HG02678 (cell line): Measurements from ENCODE around the gene CNIH2.

ENCODE experiments used
- ATAC-seq: cut with Tn5 transposase; IDR thresholded peaks from one replicate; pipeline ENCODE4 v1.9.1; 2021; ENCODE audit warnings: mild to moderate bottlenecking, moderate library complexity; ENCODE audit not compliant: unreplicated experiment

Gene CNIH2

DNA sequence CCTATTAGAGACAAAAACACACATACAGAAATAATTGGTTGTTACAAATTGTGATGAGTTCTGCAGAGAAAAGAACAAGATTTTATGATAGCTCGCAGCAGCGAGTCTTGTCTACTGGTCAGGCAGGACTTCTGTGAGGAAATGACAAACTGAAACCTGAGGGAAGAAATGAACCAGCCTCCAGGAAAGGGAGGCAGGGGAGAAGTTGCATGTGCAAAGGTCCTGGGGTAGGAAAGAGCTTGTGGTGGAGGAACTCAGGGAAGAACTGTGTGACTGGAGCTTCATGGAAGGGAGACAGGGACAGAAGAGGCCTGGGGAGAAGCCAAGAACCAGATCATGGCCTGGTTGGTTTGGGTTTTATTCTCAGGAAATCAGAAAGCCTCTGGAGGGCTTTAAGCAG lies 18.8 kb upstream of the CNIH2 start:
- no peak for ATAC-seq

DNA sequence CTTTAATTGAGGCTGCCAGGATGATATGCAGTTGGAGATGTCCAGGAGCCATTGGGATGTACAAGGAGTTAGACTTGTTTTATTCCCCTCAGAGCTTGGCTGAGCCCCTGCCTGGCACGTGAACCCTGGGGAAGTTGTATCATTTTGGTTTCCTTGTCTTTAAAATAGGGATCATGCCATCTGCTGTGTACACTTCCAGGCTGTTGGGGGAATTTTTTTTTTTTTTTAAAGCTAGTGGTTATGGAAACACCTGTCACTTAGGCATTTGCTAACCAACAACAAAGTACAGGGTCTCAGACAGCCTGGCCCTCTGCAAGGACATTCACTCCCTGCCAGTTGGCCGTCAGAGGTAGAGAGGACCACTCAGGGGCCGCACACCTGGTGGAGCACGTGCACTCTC lies 18.0 kb upstream of the CNIH2 start:
- ATAC-seq = no peak

DNA sequence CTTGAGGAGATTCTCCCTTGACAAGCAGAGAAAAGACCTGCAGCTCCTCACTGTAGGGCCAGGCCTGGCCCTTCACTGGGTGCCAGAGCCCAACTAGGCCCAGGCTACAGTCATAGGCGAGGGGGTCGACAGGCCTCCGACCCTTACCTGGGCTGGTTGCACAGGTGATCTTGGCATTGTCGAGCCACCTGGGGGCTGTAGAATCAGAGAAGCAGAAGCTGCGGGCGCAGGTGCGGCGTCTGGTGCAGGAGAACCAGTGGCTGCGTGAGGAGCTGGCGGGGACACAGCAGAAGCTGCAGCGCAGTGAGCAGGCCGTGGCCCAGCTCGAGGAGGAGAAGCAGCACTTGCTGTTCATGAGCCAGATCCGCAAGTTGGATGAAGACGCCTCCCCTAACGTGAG lies 16.4 kb upstream of the CNIH2 start:
- ATAC-seq = no peak

DNA sequence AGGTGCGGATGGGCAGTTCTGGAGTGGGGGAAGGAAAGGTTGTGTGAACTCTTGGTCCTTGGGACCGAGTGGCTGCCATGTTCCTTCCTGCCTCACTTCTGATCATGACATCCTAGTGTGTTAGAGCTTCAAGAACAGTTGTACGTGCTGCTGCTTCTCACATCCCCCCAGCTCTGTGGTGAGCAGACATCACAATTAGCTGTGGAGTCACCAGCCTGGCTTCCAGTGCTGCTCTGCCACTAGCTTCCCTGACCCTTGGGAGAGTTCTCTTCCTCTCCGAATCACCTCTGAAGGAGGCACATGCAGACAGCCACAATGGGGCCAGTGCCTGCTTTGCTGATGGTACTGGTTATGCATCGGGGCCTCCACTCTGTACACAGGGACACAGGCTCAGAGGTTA lies 15.8 kb upstream of the CNIH2 start:
- no peak for ATAC-seq

DNA sequence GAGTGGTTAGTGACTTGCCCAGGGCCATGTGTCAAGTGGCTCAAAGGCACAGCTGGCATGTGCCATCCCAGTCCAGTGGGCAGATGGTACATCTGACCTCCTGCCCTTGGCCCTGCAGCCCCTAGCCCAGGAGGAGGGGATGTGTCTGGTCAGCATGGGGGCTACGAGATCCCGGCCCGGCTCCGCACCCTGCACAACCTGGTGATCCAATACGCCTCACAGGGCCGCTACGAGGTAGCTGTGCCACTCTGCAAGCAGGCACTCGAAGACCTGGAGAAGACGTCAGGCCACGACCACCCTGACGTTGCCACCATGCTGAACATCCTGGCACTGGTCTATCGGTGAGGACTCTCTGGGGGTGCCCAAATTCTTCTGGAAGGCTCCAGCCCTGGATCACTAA lies 15.3 kb upstream of the CNIH2 start:
- no peak for ATAC-seq

DNA sequence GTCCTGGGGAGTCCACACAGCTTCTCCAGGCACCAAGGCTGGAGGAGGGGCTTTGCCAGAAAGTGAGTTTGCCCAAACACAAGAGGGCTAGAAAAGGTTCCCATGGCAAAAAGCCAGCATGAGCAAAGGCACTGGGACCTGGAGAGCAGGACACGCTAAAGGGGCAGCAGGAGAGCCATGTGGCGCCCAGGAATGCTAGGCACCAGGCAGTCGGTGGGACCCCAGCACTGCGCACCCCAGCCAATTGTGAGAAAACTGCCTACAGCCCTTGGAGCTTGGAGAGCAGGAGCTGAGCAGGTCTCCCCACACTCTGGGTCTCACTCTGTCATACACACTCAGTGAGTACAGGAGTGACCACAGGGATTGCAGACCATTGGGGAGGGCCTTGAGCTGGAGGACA lies 14.7 kb upstream of the CNIH2 start:
- no peak for ATAC-seq

DNA sequence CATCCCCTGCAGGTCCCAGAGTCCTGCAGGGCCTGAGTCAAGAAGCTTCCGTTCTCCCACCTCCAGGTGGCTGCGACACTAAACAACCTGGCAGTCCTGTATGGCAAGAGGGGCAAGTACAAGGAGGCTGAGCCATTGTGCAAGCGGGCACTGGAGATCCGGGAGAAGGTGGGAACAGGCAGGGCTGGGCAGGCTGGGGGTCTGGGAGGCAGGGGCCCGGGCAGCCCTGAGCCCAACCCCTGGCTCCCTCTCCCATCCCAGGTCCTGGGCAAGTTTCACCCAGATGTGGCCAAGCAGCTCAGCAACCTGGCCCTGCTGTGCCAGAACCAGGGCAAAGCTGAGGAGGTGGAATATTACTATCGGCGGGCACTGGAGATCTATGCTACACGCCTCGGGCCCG lies 14.2 kb upstream of the CNIH2 start:
- ATAC-seq = no peak

DNA sequence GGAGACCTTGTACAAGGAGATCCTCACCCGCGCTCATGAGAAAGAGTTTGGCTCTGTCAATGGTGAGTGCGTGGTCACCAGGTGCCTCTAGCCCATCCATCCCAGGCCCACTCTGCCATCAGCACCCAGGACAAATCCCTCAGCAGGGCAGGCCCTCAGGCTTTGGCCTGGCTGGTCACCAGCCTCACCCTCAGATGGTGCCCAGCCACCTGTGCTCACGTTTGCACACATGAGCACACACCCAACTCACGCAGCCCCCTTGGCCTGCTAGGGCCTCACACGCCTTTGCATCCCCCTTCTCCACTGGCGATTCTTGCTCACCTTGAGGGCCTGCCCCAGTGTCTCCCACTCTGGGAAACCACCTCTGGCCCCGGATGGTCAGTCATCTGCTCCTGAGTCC lies 13.6 kb upstream of the CNIH2 start:
- no peak for ATAC-seq

DNA sequence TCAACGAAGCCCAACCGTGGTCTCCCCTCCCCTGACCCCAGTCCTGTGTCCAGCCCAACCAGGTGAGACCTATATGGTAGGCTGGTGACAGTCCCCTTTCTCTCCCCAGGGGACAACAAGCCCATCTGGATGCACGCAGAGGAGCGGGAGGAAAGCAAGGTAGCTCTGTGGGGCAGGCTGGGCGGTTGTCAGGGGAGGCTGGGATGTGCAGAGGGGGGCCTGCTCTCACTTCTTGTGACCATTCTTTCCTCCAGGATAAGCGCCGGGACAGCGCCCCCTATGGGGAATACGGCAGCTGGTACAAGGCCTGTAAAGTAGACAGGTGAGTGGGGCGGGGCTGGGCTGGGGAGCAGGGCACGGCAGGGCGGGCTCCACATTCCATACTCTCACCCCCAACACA lies 13.1 kb upstream of the CNIH2 start:
- ATAC-seq = no peak

DNA sequence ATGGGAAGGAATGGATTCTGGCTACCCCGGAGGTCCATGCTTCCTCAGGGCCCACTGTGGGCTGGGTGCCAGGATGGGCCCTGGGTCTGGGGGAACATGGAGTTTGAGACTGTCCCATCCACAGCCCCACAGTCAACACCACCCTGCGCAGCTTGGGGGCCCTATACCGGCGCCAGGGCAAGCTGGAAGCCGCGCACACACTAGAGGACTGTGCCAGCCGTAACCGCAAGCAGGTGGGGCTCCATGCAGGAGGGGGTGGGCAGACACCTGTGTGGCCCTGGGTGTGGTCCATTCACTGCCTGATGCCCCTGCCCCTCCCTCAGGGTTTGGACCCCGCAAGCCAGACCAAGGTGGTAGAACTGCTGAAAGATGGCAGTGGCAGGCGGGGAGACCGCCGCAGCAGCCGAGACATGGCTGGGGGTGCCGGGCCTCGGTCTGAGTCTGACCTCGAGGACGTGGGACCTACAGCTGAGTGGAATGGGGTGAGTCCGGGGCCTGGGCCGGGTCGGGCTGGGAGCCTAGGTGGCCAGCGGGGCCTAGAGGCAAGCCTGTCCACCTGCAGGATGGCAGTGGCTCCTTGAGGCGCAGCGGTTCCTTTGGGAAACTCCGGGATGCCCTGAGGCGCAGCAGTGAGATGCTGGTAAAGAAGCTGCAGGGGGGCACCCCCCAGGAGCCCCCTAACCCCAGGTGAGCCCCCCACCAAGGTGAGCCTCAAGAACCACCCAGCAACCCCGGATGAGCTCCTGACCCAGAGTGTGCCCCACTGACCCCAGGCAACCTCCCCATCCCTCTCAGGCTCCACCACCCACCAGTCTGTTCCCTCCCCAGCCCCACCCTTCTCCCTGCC lies 12.2 kb upstream of the CNIH2 start:
- no peak for ATAC-seq

DNA sequence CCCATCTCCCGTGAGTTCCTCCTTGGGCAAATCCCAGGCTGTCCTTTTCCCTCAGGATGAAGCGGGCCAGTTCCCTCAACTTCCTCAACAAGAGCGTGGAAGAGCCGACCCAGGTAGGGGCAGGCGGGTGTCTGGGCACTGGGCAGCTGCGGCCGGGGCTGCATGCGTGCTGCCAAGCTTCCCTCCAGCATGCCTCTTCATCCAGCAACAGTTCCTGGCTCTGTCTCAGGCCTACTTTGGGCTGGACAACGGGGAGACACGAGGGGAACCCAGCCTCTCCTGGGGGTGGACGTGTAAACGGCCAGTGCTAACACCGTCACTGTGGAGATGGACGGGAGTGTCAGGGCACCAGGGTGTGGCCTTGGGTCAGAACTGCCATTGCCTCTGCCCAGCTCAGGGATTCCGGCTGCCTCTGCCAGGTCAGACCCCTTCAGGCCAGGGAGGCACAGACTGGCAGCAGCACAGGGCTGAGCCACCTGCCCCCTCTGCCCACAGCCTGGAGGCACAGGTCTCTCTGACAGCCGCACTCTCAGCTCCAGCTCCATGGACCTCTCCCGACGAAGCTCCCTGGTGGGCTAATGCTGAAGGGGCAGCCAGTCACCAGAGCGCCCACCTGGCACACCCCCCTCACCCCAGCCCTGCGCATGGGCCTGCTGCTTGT lies 11.5 kb upstream of the CNIH2 start:
- no peak for ATAC-seq

DNA sequence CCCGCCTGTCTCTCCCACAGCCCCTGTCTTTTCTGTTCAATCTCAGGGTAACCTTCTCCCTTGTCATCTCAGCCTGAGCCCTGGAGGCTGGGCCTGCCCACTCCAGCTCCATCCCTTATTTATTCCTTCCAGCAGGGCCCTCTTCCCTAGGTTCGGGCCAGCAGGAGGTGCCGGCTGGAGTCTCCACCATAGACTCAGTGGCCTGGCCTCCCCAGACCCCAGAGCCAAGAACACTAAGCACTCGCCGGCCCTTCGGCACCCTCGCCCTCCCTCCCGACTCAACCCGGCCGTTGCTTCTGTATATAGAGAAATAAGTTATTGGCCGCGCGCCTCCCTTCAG lies 11.0 kb upstream of the CNIH2 start:
- no peak for ATAC-seq

DNA sequence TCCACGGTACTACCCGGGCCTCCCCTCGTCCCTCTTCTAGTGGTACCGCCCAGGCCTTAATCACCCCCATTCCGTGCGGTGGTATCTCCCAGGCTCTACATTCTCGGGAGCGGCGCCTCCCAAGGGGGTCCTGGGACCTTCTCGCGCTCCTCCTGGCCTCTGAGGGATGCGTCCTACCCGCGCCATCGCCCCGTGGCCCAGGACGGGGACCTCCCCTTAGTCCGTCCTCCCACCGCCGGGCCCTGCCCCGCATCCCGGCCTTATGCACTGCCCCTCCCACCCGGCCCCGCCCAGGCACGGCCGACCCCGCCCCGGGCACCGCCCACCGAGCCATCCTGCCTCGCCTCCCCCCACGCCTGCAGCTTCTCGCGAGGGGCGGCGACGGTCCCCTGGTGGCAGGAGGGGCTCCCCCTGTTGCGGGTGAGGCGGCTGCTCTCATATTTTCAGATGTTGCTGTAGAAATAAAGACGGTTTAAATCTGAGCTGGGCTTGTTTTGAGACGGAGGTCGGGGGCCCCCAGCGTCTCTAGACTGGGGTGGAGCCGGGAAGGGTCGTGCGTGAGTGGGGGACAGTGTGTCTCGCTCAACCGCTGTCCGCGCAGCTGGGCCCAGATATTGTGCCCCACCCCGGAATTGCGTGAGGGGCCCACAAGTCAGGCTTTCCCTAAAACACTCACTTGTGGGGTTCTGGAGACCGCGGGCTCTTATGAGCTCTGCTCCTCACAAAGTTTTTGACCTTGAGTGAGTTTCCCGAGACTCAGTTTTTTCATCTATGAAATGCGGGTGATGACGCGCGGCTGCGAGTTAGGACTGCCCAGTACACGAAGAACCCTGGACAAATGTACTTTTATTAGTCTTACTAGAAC lies 10.4 kb upstream of the CNIH2 start:
- ATAC-seq = peak; percentile 44

DNA sequence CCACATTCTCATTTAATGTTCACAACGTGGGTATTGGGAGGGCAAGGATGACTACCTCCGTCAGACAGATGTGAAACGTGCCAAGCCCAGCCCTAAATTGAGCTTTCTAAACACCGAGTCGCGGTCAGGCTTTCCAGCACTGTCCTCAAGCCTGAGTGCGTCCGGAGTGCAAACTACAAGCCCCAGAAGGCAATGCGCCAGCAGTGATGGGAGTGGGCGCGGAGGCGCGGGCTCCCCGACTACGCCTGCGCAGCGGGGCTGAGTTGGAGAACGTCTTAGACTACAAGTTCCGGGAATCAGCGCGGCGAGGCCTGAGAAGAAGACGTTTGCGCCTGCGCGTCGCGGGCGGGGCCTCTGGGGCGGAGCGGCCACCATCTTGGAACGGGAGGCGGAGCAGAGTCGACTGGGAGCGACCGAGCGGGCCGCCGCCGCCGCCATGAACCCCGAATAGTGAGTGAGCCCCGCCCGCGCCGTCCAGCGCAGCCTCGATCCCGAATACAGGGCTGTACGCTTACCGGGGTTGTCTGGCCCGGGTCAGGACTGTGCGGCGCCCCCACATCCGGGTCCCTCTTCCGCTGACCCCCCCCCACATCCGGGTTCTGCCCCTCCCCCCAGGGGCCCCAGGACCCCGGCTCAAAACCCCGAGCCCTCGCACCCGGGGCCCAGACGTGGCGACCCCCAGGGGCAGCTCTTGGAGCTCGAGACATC lies 9.6 kb upstream of the CNIH2 start, which contains the start of gene RAB1B:
RAB1B (plus strand) TSS at position 396 of the 708 bp plus-strand sequence; CDS start at position 437, 41 bp downstream.
- ATAC-seq = peak; percentile 82

DNA sequence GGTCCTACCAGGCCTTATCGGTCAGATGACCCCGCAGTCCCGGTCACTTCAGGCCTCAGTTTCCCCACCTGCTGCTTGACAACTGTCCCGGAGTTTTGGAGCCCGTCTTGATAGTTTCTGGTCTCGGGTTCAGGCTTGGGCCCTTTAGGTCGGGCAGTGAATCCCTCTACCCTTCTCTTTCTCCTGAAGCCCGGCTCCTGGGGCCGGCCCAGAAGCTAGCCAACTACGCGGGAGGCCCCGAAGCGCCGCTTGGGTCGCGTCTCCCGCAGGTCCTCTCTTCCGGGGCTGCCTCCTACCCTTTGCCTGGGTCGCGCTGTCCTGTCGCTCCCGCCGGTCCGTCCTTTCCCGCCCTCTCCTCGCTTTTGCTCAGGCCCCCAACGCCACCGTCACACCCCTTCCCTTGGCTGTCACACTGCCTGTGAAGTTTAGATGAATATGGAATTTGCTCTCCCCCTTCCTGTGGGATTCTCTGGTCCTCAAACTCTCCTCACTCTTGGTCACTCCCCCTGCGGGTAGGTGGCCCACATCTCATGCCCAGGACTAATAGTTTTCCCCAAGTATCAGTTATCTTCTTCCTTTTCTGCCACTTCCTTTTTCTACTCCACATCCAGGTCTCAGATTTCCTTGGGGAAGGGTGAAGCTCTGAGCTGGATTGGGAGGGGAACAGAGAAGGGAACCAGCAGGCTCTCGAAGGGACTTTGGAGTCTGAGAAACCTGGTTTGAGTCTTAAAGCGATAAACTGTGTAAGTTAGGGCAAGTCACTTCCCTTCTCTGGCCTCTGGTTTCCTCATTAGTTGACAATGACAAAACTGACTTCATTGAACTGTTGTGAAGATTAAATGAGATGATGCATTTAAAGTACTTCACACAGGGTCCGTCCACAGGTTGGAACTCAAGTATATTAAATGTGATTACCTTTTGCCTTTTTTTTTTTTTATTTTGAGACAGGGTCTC lies 8.7 kb upstream of the CNIH2 start:
- no peak for ATAC-seq

DNA sequence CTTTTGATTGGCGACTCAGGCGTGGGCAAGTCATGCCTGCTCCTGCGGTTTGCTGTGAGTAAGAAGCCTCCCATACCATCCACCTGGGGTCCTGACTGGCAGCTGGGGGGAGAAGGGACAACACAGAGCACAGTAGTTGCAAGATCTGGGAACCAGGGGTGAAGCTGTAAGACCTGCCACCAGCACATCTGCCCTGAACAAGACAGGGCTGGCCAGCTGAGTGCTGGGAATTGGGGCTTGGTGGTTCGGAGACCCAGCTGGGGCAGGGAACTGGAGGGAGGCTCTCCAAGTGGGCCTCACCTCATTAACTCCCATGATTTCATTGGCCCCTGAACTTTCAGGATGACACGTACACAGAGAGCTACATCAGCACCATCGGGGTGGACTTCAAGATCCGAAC lies 6.2 kb upstream of the CNIH2 start:
- no peak for ATAC-seq

DNA sequence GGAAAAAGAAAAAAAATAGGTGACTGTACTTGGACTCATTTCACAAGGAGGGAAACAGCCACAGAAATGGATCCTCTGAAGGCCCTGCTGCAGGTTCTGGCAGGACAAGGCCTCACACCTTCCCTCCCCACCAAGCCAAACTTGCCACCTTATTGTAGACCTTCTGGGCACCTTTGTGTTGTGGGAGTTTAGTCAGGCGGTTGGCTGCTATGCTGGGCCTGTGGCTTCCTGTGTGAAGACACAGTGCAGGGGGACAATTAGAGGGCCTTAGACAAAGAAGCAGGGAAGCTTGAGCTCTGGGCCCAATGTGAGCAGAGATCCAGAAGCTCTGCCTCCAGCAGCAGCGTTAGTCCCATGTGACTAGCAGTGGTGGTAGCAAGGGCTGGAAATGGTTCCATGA lies 5.4 kb upstream of the CNIH2 start:
- no peak for ATAC-seq

DNA sequence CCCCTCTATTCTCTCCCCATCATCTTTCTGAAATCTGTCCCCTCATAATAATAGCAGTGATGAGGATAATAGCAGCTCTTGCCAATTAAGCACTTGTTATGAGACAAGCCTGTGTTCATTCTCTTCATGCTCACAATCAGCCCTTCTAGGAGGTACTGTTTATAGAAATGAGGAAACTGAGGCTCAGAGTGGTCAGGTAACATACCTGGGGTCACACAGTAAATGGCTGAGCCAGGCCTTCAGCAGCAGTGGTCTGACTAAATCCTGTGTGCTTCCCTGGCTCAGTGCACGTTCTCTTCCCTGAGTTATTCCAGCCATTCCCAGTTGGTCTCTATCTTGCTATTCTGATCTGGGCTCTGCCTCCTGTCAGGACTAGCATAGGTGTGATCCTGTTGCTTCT lies 3.8 kb upstream of the CNIH2 start:
- ATAC-seq = no peak

DNA sequence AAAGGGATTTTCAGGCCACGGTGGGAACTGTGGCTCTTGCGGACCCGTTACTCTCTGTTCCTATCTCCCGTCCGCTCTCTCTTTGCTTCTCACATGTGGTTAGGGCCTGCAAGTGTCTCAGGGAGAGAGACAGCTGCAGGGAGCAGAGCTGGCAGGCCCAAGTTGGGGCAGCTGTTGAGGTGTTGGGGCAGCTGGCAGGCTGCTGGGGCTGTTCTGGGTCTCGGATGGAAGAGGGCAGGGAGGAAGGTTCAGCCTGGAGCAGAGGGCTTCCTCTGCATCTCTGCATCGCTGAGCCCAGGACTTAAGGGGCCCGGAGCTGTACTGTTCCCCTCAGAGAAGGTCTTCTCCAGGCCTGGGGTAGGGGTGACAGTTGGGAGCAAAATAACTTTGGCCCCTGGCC lies 2.6 kb upstream of the CNIH2 start:
- ATAC-seq = no peak
